HEK293 (cell line): ENCODE results near the gene FERMT3.
A peak's percentile ranks its signal among the peaks of the same experiment; 100 is the strongest.

Experiments
- CTCF ChIA-PET: fragments of 350-600 bp; formaldehyde crosslinking; extraction: SDS; loops from one replicate; lab custom pipeline; 2021; ENCODE audit warnings: antibody characterized with exemption; lab: Yijun Ruan, JAX
- POLR2A ChIA-PET: fragments of 300-600 bp; formaldehyde crosslinking; extraction: SDS; loops from one replicate; lab custom pipeline; 2020; ENCODE audit warnings: antibody characterized with exemption, inconsistent platforms; lab: Yijun Ruan, JAX
- H3K27ac ChIP-seq: fragments of 200-500 bp; sonication (Bioruptor generic); 2 replicates; pipeline ENCODE4 v1.5.1; 2014; ENCODE audit warnings: low read depth, low read length, control low read depth, inconsistent platforms; ENCODE audit errors: extremely low read depth
- H3K36me3 ChIP-seq, 2 experiments: fragments of 200-500 bp in 1 of 2; sonication (Bioruptor generic) in 1 of 2; 1 replicate in 1 of 2; 2 replicates in 1 of 2; pipeline ENCODE4 v1.5.1; 2014 to 2017; ENCODE audit warnings: inconsistent platforms in 2 of 2, low read length in 2 of 2; ENCODE audit not compliant: control insufficient read depth in 2 of 2, insufficient read depth in 1 of 2
- H3K4me1 ChIP-seq: fragments of 200-500 bp; sonication (Bioruptor generic); 2 replicates; pipeline ENCODE4 v1.5.1; 2014; ENCODE audit warnings: mild to moderate bottlenecking, low read length, inconsistent platforms; ENCODE audit not compliant: control insufficient read depth, insufficient read depth
- H3K4me3 ChIP-seq: 2 replicates; pipeline ENCODE4 v1.5.1; 2011; ENCODE audit warnings: low read depth, mild to moderate bottlenecking, control low read depth, low read length, moderate library complexity
- H3K9me3 ChIP-seq: fragments of 200-500 bp; sonication (Bioruptor generic); 2 replicates; pipeline ENCODE4 v1.5.1; 2014; ENCODE audit warnings: low read depth, low read length, inconsistent platforms; ENCODE audit not compliant: control insufficient read depth, insufficient read depth
- GLIS2 ChIP-seq: fragments of 450-650 bp; formaldehyde crosslinking; IDR thresholded peaks from 2 replicates; pipeline ENCODE4 v1.5.1; 2016; ENCODE audit warnings: missing biosample characterization, missing genetic modification characterization
- OVOL3 ChIP-seq: fragments of 450-650 bp; formaldehyde crosslinking; IDR thresholded peaks from 2 replicates; pipeline ENCODE4 v1.5.1; 2016; ENCODE audit warnings: missing biosample characterization, missing genetic modification characterization
- REPIN1 ChIP-seq: fragments of 450-650 bp; formaldehyde crosslinking; IDR thresholded peaks from 2 replicates; pipeline ENCODE4 v1.5.1; 2017; ENCODE audit warnings: missing biosample characterization, missing genetic modification characterization, low read depth
- ZBTB1 ChIP-seq: fragments of 450-650 bp; formaldehyde crosslinking; IDR thresholded peaks from 2 replicates; pipeline ENCODE4 v1.5.1; 2016; ENCODE audit warnings: missing biosample characterization, missing genetic modification characterization
- ZBTB21 ChIP-seq: fragments of 450-650 bp; formaldehyde crosslinking; IDR thresholded peaks from 2 replicates; pipeline ENCODE4 v1.5.1; 2017; ENCODE audit warnings: missing biosample characterization, missing genetic modification characterization
- ZFHX2 ChIP-seq: fragments of 450-650 bp; formaldehyde crosslinking; conservative IDR thresholded peaks from 2 replicates; pipeline ENCODE4 v1.5.1; 2016; ENCODE audit warnings: missing biosample characterization, missing genetic modification characterization
- ZFP41 ChIP-seq: fragments of 450-650 bp; formaldehyde crosslinking; IDR thresholded peaks from 2 replicates; pipeline ENCODE4 v1.5.1; 2016; ENCODE audit warnings: missing biosample characterization, missing genetic modification characterization, borderline replicate concordance
- ZIC2 ChIP-seq: fragments of 450-650 bp; formaldehyde crosslinking; IDR thresholded peaks from 2 replicates; pipeline ENCODE4 v1.5.1; 2016; ENCODE audit warnings: missing biosample characterization, missing genetic modification characterization
- ZNF114 ChIP-seq: fragments of 450-650 bp; formaldehyde crosslinking; IDR thresholded peaks from 2 replicates; pipeline ENCODE4 v1.5.0; 2017; ENCODE audit warnings: missing biosample characterization, missing genetic modification characterization
- ZNF175 ChIP-seq: fragments of 450-650 bp; formaldehyde crosslinking; IDR thresholded peaks from 2 replicates; pipeline ENCODE4 v1.5.1; 2016; ENCODE audit warnings: missing biosample characterization, missing genetic modification characterization
- ZNF221 ChIP-seq: fragments of 450-650 bp; formaldehyde crosslinking; IDR thresholded peaks from 2 replicates; pipeline ENCODE4 v1.5.1; 2017; ENCODE audit warnings: missing biosample characterization, missing genetic modification characterization, borderline replicate concordance
- ZNF24 ChIP-seq: fragments of 450-650 bp; formaldehyde crosslinking; IDR thresholded peaks from 2 replicates; pipeline ENCODE4 v1.5.1; 2016; ENCODE audit warnings: missing biosample characterization, missing genetic modification characterization
- ZNF311 ChIP-seq: fragments of 450-650 bp; formaldehyde crosslinking; IDR thresholded peaks from 2 replicates; pipeline ENCODE4 v1.5.1; 2017; ENCODE audit warnings: missing biosample characterization, missing genetic modification characterization, borderline replicate concordance
- ZNF335 ChIP-seq: fragments of 450-650 bp; formaldehyde crosslinking; conservative IDR thresholded peaks from 2 replicates; pipeline ENCODE4 v1.5.1; 2016; ENCODE audit warnings: missing biosample characterization, missing genetic modification characterization
- ZNF404 ChIP-seq: fragments of 450-650 bp; formaldehyde crosslinking; IDR thresholded peaks from 2 replicates; pipeline ENCODE4 v1.5.1; 2017; ENCODE audit warnings: missing biosample characterization, missing genetic modification characterization
- ZNF423 ChIP-seq: fragments of 450-650 bp; formaldehyde crosslinking; IDR thresholded peaks from 2 replicates; pipeline ENCODE4 v1.5.1; 2016; ENCODE audit warnings: missing biosample characterization, missing genetic modification characterization
- ZNF473 ChIP-seq: fragments of 450-650 bp; formaldehyde crosslinking; IDR thresholded peaks from 2 replicates; pipeline ENCODE4 v1.5.1; 2017; ENCODE audit warnings: missing biosample characterization, missing genetic modification characterization
- ZNF530 ChIP-seq: fragments of 450-650 bp; formaldehyde crosslinking; IDR thresholded peaks from 2 replicates; pipeline ENCODE4 v1.5.1; 2016; ENCODE audit warnings: low read depth, missing biosample characterization, missing genetic modification characterization
- ZNF558 ChIP-seq: fragments of 450-650 bp; formaldehyde crosslinking; IDR thresholded peaks from 2 replicates; pipeline ENCODE4 v1.5.1; 2016; ENCODE audit warnings: missing biosample characterization, missing genetic modification characterization
- ZNF660 ChIP-seq: fragments of 450-650 bp; IDR thresholded peaks from 2 replicates; pipeline ENCODE4 v1.5.1; 2018; ENCODE audit warnings: missing biosample characterization, mild to moderate bottlenecking, missing genetic modification characterization
- ZNF701 ChIP-seq: fragments of 450-650 bp; formaldehyde crosslinking; IDR thresholded peaks from 2 replicates; pipeline ENCODE4 v1.5.1; 2016; ENCODE audit warnings: missing biosample characterization, missing genetic modification characterization
- ZNF747 ChIP-seq: fragments of 450-650 bp; formaldehyde crosslinking; IDR thresholded peaks from 2 replicates; pipeline ENCODE4 v1.5.1; 2016; ENCODE audit warnings: missing biosample characterization, missing genetic modification characterization
- ZNF830 ChIP-seq: fragments of 450-650 bp; IDR thresholded peaks from 2 replicates; pipeline ENCODE4 v1.5.0; 2018; ENCODE audit warnings: missing biosample characterization, missing genetic modification characterization, low read depth, mild to moderate bottlenecking, moderate library complexity
- TF ChIP-seq, protein P1 (sequence below): fragments of 450-650 bp; formaldehyde crosslinking; IDR thresholded peaks from 2 replicates; pipeline ENCODE4 v1.5.1; 2016; ENCODE audit warnings: missing biosample characterization, missing genetic modification characterization
- TF ChIP-seq, protein P2 (sequence below): fragments of 450-650 bp; formaldehyde crosslinking; IDR thresholded peaks from 2 replicates; pipeline ENCODE4 v1.5.1; 2016; ENCODE audit warnings: missing biosample characterization, missing genetic modification characterization, borderline replicate concordance
- TF ChIP-seq, protein P3 (sequence below): fragments of 450-650 bp; formaldehyde crosslinking; IDR thresholded peaks from 2 replicates; pipeline ENCODE4 v1.5.0; 2017; ENCODE audit warnings: missing biosample characterization, missing genetic modification characterization, borderline replicate concordance
- TF ChIP-seq, protein P4 (sequence below): fragments of 450-650 bp; formaldehyde crosslinking; IDR thresholded peaks from 2 replicates; pipeline ENCODE4 v1.5.1; 2016; ENCODE audit warnings: missing biosample characterization, missing genetic modification characterization
- TF ChIP-seq, protein P5 (sequence below): fragments of 450-650 bp; formaldehyde crosslinking; IDR thresholded peaks from 2 replicates; pipeline ENCODE4 v1.5.1; 2017; ENCODE audit warnings: missing biosample characterization, missing genetic modification characterization

Gene FERMT3

DNA sequence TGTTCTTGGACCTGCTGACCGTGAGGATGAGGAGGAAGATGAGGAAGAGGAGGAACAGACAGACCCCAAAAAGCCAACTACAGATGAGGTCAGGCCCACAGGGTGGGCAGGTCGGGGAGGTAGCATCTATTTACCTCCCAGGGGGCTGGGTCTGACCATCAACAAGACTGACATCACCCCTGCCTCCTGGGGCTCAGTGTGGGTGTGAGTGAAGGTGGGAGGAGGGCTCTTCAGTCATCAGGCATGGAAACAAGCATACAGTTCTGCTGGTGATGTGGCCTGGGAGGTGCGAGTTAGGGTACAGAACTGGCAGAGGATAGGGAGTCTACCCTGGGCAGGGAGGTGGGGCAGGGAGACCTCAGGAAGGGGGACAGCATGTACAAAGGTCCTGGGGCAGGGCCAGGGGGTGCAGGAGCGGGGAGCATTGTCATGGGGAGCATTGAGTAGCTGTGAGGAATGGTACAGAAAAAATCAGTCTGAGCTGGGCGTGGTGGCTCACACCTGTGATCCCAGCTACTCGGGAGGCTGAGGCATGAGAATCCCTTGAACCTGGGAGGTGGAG, 53.7 kb downstream of the FERMT3 start (continued):
- no peak for TF ChIP-seq ZBTB21 (tag by site-specific recombination)
- no peak for TF ChIP-seq ZNF530 (tag by site-specific recombination)
- TF ChIP-seq ZNF335, result no peak
- TF ChIP-seq ZNF114, result no peak
- TF ChIP-seq ZNF701 (tag by site-specific recombination), result no peak
- TF ChIP-seq, protein P1, sequence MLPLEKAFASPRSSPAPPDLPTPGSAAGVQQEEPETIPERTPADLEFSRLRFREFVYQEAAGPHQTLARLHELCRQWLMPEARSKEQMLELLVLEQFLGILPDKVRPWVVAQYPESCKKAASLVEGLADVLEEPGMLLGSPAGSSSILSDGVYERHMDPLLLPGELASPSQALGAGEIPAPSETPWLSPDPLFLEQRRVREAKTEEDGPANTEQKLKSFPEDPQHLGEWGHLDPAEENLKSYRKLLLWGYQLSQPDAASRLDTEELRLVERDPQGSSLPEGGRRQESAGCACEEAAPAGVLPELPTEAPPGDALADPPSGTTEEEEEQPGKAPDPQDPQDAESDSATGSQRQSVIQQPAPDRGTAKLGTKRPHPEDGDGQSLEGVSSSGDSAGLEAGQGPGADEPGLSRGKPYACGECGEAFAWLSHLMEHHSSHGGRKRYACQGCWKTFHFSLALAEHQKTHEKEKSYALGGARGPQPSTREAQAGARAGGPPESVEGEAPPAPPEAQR, result no peak
- TF ChIP-seq ZNF473 (tag by site-specific recombination), result no peak
- no peak for TF ChIP-seq ZNF404 (tag by site-specific recombination)
- no peak for TF ChIP-seq GLIS2 (tag by site-specific recombination)
- TF ChIP-seq ZNF660 (tag by site-specific recombination), result no peak
- TF ChIP-seq ZNF311 (tag by site-specific recombination), result no peak
- no peak for TF ChIP-seq ZNF747
- no peak for TF ChIP-seq OVOL3 (tag by site-specific recombination)
- TF ChIP-seq ZNF830 (tag by site-specific recombination), result no peak
- no peak for TF ChIP-seq ZNF423
- TF ChIP-seq, protein P2, sequence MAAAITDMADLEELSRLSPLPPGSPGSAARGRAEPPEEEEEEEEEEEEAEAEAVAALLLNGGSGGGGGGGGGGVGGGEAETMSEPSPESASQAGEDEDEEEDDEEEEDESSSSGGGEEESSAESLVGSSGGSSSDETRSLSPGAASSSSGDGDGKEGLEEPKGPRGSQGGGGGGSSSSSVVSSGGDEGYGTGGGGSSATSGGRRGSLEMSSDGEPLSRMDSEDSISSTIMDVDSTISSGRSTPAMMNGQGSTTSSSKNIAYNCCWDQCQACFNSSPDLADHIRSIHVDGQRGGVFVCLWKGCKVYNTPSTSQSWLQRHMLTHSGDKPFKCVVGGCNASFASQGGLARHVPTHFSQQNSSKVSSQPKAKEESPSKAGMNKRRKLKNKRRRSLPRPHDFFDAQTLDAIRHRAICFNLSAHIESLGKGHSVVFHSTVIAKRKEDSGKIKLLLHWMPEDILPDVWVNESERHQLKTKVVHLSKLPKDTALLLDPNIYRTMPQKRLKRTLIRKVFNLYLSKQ, result no peak
- no peak for TF ChIP-seq ZFP41 (tag by site-specific recombination)
- peak; percentile 93 for TF ChIP-seq ZFHX2 (tag by site-specific recombination)
- peak; percentile 62 for TF ChIP-seq ZIC2
- TF ChIP-seq ZNF558, result no peak
- TF ChIP-seq, protein P3, sequence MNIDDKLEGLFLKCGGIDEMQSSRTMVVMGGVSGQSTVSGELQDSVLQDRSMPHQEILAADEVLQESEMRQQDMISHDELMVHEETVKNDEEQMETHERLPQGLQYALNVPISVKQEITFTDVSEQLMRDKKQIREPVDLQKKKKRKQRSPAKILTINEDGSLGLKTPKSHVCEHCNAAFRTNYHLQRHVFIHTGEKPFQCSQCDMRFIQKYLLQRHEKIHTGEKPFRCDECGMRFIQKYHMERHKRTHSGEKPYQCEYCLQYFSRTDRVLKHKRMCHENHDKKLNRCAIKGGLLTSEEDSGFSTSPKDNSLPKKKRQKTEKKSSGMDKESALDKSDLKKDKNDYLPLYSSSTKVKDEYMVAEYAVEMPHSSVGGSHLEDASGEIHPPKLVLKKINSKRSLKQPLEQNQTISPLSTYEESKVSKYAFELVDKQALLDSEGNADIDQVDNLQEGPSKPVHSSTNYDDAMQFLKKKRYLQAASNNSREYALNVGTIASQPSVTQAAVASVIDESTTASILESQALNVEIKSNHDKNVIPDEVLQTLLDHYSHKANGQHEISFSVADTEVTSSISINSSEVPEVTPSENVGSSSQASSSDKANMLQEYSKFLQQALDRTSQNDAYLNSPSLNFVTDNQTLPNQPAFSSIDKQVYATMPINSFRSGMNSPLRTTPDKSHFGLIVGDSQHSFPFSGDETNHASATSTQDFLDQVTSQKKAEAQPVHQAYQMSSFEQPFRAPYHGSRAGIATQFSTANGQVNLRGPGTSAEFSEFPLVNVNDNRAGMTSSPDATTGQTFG (tag by site-specific recombination), result no peak
- no peak for TF ChIP-seq ZNF24

DNA sequence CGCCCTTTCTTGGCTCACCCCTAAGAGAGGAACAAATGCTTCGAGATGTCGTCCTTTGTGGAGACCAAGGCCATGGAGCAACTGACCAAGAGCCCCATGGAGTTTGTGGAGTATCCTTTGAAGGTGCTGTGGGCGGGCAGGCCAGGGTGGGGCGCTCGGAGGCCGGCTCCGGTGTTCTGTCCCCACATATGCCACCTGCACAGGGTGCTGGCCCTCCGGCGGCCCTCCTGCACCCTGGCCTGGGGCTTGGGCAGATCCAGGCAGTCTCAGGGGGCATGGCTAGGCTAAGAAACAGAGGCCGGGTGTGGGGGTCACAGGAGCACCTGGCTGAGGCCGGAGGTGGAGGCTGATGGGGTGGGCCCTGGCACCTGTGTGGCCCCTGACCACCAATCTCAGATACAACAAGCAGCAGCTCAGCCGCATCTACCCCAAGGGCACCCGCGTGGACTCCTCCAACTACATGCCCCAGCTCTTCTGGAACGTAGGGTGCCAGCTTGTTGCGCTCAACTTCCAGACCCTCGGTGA, 55.1 kb downstream of the FERMT3 start:
- Histone ChIP-seq H3K4me3 (no peak overlapping the region), H3K36me3 (peaks cover 0 to 79% of the 10 kb centered on the region in 2 experiments; a peak in 2 of 3 replicates), H3K27ac (no peak overlapping the region), H3K9me3 (no peaks in the 10 kb centered on the region), H3K4me1 (no peaks in the 10 kb centered on the region; the same call in 1 of the 2 replicates)
- POLR2A ChIA-PET, result no interaction called here
- CTCF ChIA-PET, result interaction anchor here (0.6 kb wide), 1 partner anchor 109 kb away, joined by 3 read pairs; no protein-coding TSS in a partner anchor
- no peak for TF ChIP-seq REPIN1 (tag by site-specific recombination)
- TF ChIP-seq, protein P1, result no peak
- TF ChIP-seq, protein P4, sequence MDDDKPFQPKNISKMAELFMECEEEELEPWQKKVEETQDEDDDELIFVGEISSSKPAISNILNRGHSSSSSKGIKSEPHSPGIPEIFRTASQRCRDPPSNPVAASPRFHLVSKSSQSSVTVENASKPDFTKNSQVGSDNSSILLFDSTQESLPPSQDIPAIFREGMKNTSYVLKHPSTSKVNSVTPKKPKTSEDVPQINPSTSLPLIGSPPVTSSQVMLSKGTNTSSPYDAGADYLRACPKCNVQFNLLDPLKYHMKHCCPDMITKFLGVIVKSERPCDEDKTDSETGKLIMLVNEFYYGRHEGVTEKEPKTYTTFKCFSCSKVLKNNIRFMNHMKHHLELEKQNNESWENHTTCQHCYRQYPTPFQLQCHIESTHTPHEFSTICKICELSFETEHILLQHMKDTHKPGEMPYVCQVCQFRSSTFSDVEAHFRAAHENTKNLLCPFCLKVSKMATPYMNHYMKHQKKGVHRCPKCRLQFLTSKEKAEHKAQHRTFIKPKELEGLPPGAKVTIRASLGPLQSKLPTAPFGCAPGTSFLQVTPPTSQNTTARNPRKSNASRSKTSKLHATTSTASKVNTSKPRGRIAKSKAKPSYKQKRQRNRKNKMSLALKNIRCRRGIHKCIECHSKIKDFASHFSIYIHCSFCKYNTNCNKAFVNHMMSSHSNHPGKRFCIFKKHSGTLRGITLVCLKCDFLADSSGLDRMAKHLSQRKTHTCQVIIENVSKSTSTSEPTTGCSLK (tag by site-specific recombination), result no peak
- TF ChIP-seq, protein P5, sequence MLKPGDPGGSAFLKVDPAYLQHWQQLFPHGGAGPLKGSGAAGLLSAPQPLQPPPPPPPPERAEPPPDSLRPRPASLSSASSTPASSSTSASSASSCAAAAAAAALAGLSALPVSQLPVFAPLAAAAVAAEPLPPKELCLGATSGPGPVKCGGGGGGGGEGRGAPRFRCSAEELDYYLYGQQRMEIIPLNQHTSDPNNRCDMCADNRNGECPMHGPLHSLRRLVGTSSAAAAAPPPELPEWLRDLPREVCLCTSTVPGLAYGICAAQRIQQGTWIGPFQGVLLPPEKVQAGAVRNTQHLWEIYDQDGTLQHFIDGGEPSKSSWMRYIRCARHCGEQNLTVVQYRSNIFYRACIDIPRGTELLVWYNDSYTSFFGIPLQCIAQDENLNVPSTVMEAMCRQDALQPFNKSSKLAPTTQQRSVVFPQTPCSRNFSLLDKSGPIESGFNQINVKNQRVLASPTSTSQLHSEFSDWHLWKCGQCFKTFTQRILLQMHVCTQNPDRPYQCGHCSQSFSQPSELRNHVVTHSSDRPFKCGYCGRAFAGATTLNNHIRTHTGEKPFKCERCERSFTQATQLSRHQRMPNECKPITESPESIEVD (tag by site-specific recombination), result no peak
- no peak for TF ChIP-seq ZBTB1 (tag by site-specific recombination)
- no peak for TF ChIP-seq ZNF423
- TF ChIP-seq ZNF175 (tag by site-specific recombination), result no peak
- no peak for TF ChIP-seq ZNF221 (tag by site-specific recombination)
